ENCODE results near the gene SHC1. TPM values are rescaled to one million over a fixed set of nuclear protein-coding genes. Genes with fewer than 3 reads are reported as not detected.

SHC1 gene
- total RNA-seq, 1 experiment from 2014 or later, result 325 TPM

DNA sequence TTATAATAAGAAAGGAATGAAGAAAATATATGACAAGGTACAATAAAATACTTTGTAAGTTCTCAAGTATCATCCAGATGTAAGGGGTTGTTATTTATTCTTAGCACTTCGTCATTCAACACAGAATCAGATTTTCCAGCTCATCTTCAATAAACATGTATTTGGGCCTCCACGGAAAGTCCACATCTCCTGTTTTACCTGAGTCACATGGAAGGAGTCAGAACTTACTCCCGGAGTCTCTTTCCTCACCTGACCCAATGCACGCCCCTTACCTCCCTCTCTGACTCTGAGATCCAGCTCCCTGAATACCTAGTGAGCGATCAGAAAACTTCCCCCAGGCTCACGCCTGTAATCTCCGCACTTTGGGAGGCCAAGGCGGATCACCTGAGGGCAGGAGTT, 32.6 kb downstream of the SHC1 start:
- DNase-seq (ENCODE audit: low read depth), result no peak

DNA sequence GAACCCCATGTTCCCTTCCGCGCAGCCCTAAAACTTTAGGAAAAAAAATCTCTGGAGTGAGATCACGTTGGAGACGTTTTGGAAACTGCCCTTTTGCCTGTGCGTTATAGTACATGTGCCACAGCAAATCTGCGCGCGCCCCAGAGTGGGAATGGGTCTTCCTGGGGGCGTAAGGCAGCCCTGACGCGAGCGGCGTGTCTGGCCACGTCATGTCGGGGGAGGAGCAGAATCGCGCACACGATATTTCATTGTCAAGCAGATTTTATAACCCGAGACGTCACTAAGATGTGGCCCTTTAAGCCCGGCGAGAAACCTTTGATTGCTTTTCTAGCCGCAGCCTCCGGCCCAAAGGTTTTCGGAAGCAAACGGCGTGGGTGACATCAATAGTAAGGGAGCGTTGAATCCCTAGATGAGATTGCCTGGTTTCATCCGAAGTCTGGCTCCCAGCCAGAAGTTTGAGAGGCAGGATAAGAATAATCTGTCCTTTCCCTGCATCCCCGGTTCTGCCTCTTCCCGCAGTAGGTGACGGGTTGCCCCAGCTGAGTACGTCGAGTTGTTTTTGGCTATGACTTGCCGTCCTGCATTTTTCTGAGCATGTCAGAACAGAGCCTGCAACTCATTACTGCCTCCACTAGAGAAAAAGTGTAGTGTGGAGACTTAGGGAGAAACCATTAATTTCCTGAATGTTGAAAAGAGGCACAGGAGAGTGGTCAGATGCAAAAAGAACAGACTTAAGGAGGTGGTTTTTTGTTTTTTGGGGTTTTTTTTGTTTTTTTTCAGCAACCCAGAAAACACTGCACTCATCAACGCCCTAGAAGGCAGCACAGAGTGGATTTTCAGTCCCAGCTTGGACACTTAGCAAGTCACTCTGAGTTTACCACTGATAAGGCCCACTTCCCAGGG, 33.2 kb downstream of the SHC1 start:
- DNase-seq (ENCODE audit: low read depth), result peak; percentile 91

DNA sequence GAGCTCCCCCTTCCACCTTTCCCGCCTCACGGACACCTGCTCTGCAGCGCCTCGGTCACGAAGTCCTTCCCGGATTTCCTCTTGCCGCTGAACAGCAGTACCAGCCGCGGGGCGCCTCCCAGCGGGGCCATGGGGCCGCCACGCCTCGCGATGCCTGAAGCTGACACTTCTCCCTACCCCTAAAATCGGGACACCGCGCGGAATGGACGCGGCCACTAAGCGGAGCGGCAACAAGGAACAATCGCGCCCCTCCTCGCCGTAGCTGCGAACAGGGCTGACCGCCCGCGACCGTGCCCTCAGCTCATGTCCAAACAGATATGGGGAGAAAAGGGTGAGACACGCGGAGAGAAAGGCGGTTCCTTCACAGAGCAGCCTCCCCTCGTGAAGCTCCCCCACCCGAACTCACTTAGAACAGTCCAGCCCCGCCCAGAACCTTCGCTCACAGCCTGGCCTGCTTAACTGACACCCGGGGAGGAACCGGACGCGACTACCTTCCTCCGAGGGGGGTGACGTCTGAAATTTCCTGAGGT, 33.9 kb downstream of the SHC1 start, which contains the start of gene PMVK:
TSS of gene PMVK (minus strand) at position 165 of the 530 bp plus-strand sequence. CDS start at position 131, 34 bp downstream.
- peak; percentile 94 for DNase-seq (ENCODE audit: low read depth)

- no peak for DNase-seq (ENCODE audit: low read depth)
These were observed 34.6 kb downstream of the SHC1 start for GRCh38 chr1:154935749-154936554.

DNA sequence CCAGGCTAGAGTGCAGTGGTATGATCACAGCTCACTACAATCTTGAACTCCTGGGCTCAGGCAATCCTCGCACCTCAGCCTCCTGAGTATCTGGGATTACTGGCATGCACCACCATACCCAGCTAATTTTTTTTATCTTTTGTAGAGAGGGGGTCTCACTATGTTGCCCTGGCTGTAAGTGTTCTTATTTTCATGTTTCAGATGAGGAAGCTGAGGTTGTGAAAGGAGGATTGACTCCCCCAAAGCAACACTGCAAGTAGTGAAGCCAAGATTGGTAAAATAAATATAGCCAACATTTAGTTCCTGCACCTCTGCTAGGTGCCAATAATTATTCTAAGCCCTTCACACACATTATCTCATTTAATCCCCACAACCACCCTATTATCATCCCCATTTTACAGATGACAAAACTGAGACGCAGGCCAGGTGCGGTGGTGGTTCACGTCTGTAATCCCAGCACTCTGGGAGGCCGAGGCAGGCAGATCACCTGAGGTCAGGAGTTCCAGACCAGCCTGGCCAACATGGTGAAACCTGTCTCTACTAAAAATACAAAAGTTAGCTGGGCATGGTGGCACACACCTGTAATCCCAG, 36.1 kb downstream of the SHC1 start:
- no peak for DNase-seq (ENCODE audit: low read depth)

DNA sequence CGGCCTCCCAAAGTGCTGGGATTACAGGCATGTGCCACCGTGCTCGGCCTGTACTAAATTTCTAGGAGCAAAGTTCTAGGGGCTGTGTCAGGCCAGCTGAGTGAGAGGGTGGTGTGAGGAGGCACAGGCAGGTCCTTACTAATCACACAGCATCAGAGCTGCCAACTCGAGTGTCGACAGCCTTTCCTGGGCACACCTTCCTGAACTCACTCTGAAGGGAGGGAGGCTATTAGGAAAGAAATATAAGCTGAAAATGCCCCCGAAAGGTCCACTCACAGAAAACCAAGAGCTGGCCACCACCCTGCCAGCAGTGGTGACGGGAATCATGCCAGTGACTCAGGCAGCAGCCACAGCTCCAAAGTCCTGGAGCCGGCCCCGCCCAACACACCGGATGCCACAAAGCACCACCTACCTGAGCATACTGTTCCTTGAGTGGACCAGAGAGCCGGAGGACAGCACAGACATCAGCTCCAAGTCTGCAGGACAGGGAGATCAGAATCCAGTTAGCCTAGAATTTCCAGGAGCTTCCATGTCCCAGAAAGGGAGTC, 38.5 kb downstream of the SHC1 start:
- DNase-seq (ENCODE audit: low read depth), result no peak

DNA sequence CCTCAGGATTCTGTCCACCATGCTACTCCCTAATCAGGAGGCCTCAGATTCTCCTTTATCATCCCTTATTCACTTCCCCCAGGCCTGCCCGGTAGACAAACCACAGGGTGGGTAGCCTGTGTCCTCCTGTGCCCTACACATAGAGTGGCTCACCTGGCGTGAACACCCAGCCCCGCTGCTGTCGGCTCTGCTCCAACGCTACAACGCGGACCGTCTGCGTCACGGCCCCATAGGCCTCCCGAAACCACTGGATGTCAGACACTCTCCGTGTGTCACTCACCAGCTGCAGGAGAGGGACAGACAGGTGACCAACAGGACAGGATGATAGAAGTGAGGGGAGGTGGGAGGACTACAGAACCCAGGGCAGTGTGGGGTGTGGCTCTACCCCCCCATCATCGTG, 44.3 kb downstream of the SHC1 start:
- no peak for DNase-seq (ENCODE audit: low read depth)

- DNase-seq (ENCODE audit: low read depth), result no peak
These were observed 45.0 kb downstream of the SHC1 start for GRCh38 chr1:154925335-154926170.

DNA sequence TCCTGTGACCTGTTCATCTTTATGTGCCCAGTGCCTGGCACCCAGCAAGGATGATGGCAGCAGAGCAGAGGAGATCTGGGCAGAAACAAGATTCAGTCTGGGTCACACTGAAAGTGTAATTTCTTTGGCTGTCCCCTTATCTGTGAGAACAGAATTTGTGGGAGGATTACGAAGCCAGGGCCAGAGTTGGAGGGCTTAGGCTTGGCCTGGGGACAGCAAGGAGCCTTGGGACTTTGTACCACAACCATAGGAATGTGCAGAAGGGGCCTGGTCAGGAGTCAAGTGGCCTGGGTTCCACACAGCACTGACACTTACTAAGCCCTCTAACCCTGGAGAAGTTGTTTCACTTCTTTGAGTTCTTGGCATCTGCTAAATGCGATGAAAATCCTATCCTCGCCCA, 46.9 kb downstream of the SHC1 start:
- DNase-seq (ENCODE audit: low read depth), result no peak

DNA sequence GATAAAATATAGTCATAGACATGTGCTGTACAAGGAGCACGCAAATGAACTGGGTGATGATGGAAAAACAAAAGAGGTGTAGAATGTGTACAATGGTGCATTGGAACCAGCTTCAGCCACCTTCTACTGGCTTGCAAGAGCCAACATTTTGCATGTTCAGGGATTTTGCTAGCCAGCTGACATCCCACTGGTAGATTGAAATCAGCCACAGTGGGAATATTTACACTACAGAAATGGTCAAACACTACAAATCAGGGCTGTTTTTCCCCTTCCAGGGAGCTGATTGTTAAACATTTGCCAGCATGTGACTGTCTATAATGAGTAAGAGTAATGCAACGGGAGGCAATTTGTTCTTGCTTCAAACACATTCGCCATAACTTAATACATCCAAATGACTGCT, 57.3 kb downstream of the SHC1 start:
- no peak for DNase-seq (ENCODE audit: low read depth)

DNA sequence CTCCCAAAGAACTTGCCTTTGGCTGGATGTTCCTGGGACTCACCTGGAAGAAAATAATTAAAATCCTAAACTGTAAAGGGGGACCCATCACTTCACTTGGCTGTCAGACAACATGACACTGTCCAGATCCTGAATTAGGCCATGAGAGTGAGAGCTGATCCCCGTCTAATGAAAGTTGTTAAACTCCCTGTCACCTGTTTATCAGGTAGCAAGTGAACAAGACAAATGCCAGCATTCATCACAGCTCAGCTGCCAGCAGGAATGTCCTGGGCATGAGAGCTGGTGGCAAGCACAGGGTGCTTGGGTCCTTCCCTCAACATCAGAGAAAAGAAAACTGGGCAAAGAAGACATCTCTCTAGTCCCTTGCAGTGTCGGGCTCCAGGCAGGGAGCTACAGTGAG, 57.8 kb downstream of the SHC1 start:
- no peak for DNase-seq (ENCODE audit: low read depth)

Other genes with a start within 250 kb of the SHC1 start
- gene KCNN3, start 100.5 kb downstream of the SHC1 start, total RNA-seq (2014; rRNA removed), result 0.38 and 2.8 TPM in 2 replicates
- 8.0 and 9.1 TPM in 2 replicates for gene PMVK, start 34.0 kb downstream of the SHC1 start, total RNA-seq (2014; rRNA removed)
- gene PBXIP1, start 14.6 kb downstream of the SHC1 start, total RNA-seq (2014; rRNA removed), result 94.5 and 141 TPM in 2 replicates
- gene PYGO2, start 9.0 kb downstream of the SHC1 start, total RNA-seq (2014; rRNA removed), result 21.6 and 24.5 TPM in 2 replicates
- gene CKS1B, start 3.9 kb upstream of the SHC1 start, total RNA-seq (2014; rRNA removed), result 164 and 175 TPM in 2 replicates
- gene FLAD1, start 12.6 kb upstream of the SHC1 start, total RNA-seq (2014; rRNA removed), result 30.9 and 41.3 TPM in 2 replicates
- gene LENEP, start 22.8 kb upstream of the SHC1 start, total RNA-seq (2014; rRNA removed), result not detected in 2 replicates
- 18.9 and 19.5 TPM in 2 replicates for gene ZBTB7B, start 32.1 kb upstream of the SHC1 start, total RNA-seq (2014; rRNA removed)
- gene DCST2, start 63.0 kb upstream of the SHC1 start, total RNA-seq (2014; rRNA removed), result 0.11 and 0.13 TPM in 2 replicates
- gene DCST1, start 63.1 kb upstream of the SHC1 start, total RNA-seq (2014; rRNA removed), result not detected in 2 replicates
- 82.4 and 86.7 TPM in 2 replicates for gene ADAM15, start 80.6 kb upstream of the SHC1 start, total RNA-seq (2014; rRNA removed)
- gene EFNA4, start 93.0 kb upstream of the SHC1 start, total RNA-seq (2014; rRNA removed), result 8.0 and 8.7 TPM in 2 replicates
- 1.7 and 2.1 TPM in 2 replicates for gene EFNA3, start 108.1 kb upstream of the SHC1 start, total RNA-seq (2014; rRNA removed)
- 0.23 TPM in 1 of 2 replicates, not detected in the other for gene EFNA1, start 157.1 kb upstream of the SHC1 start, total RNA-seq (2014; rRNA removed)
- 24.7 and 31.8 TPM in 2 replicates for gene SLC50A1, start 165.1 kb upstream of the SHC1 start, total RNA-seq (2014; rRNA removed)
- gene DPM3, start 169.8 kb upstream of the SHC1 start, total RNA-seq (2014; rRNA removed), result 86.9 and 101 TPM in 2 replicates
- gene KRTCAP2, start 202.6 kb upstream of the SHC1 start, total RNA-seq (2014; rRNA removed), result 95.3 and 96.7 TPM in 2 replicates
- gene TRIM46, start 203.1 kb upstream of the SHC1 start, total RNA-seq (2014; rRNA removed), result 3.1 and 3.3 TPM in 2 replicates
- 17.4 and 26.4 TPM in 2 replicates for gene THBS3, start 237.2 kb upstream of the SHC1 start, total RNA-seq (2014; rRNA removed)
- 47.6 and 49.1 TPM in 2 replicates for gene MTX1, start 237.9 kb upstream of the SHC1 start, total RNA-seq (2014; rRNA removed)